Measurements from ENCODE around the gene CHRDL1.
"Not testable (repeated sequence)": the region's sequence is repeated elsewhere in the genome, so short reads cannot be mapped to it uniquely, and the experiment has no call there.

The CHRDL1 gene

GRCh38 chrX:110665223-110666002 lies 130.2 kb downstream of the CHRDL1 start:
- DNase-seq (ENCODE audit: low spot score), result peak; percentile 18

GRCh38 chrX:110657073-110657472 lies 138.5 kb downstream of the CHRDL1 start:
- no peak for DNase-seq (ENCODE audit: low spot score)

- DNase-seq (ENCODE audit: low spot score), result not testable (repeated sequence)
Measured at GRCh38 chrX:110654280-110654679, 141.3 kb downstream of the CHRDL1 start.

- DNase-seq (ENCODE audit: low spot score), result no peak
Measured at GRCh38 chrX:110646386-110646785, 149.2 kb downstream of the CHRDL1 start.

Measured in Ammon's horn (tissue), 1 donor.